Measurements from ENCODE around the gene ZNF217.
"Not testable (repeated sequence)": the region's sequence is repeated elsewhere in the genome, so short reads cannot be mapped to it uniquely, and the experiment has no call there.

- TF ChIP-seq POLR2AphosphoS5 (IDR thresholded peaks at IDR 0.05; ENCODE audit: low read depth, low read length); CTCF (IDR thresholded peaks at IDR 0.05); TCF7L2 (IDR thresholded peaks at IDR 0.05; ENCODE audit: low read depth, low read length): not testable (repeated sequence)
- TF ChIP-seq, protein P1, sequence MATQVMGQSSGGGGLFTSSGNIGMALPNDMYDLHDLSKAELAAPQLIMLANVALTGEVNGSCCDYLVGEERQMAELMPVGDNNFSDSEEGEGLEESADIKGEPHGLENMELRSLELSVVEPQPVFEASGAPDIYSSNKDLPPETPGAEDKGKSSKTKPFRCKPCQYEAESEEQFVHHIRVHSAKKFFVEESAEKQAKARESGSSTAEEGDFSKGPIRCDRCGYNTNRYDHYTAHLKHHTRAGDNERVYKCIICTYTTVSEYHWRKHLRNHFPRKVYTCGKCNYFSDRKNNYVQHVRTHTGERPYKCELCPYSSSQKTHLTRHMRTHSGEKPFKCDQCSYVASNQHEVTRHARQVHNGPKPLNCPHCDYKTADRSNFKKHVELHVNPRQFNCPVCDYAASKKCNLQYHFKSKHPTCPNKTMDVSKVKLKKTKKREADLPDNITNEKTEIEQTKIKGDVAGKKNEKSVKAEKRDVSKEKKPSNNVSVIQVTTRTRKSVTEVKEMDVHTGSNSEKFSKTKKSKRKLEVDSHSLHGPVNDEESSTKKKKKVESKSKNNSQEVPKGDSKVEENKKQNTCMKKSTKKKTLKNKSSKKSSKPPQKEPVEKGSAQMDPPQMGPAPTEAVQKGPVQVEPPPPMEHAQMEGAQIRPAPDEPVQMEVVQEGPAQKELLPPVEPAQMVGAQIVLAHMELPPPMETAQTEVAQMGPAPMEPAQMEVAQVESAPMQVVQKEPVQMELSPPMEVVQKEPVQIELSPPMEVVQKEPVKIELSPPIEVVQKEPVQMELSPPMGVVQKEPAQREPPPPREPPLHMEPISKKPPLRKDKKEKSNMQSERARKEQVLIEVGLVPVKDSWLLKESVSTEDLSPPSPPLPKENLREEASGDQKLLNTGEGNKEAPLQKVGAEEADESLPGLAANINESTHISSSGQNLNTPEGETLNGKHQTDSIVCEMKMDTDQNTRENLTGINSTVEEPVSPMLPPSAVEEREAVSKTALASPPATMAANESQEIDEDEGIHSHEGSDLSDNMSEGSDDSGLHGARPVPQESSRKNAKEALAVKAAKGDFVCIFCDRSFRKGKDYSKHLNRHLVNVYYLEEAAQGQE (IDR thresholded peaks at IDR 0.05; ENCODE audit: insufficient read depth in 1 of 2, low read depth in 2 of 2, low read length in 1 of 2): not testable (repeated sequence)
These were observed 22.9 kb upstream of the ZNF217 start for GRCh38 chr20:53616489-53616888.
